ENCODE data around the gene CDH13. TPM values are rescaled to one million over a fixed set of nuclear protein-coding genes. Genes with fewer than 3 reads are reported as not detected.

Gene CDH13
- total RNA-seq, 4 donors from 2014 or later, result 3.4 to 14.8 (median 6.5) TPM

- H3K27ac ChIP-seq, result no peak overlapping the region
- TF ChIP-seq POLR2A (IDR thresholded peaks at IDR 0.05), result no peak
- TF ChIP-seq, protein P1, sequence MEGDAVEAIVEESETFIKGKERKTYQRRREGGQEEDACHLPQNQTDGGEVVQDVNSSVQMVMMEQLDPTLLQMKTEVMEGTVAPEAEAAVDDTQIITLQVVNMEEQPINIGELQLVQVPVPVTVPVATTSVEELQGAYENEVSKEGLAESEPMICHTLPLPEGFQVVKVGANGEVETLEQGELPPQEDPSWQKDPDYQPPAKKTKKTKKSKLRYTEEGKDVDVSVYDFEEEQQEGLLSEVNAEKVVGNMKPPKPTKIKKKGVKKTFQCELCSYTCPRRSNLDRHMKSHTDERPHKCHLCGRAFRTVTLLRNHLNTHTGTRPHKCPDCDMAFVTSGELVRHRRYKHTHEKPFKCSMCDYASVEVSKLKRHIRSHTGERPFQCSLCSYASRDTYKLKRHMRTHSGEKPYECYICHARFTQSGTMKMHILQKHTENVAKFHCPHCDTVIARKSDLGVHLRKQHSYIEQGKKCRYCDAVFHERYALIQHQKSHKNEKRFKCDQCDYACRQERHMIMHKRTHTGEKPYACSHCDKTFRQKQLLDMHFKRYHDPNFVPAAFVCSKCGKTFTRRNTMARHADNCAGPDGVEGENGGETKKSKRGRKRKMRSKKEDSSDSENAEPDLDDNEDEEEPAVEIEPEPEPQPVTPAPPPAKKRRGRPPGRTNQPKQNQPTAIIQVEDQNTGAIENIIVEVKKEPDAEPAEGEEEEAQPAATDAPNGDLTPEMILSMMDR (IDR thresholded peaks at IDR 0.05), result no peak
Measured at GRCh38 chr16:83004868-83005652, 378.3 kb downstream of the CDH13 start.

DNA sequence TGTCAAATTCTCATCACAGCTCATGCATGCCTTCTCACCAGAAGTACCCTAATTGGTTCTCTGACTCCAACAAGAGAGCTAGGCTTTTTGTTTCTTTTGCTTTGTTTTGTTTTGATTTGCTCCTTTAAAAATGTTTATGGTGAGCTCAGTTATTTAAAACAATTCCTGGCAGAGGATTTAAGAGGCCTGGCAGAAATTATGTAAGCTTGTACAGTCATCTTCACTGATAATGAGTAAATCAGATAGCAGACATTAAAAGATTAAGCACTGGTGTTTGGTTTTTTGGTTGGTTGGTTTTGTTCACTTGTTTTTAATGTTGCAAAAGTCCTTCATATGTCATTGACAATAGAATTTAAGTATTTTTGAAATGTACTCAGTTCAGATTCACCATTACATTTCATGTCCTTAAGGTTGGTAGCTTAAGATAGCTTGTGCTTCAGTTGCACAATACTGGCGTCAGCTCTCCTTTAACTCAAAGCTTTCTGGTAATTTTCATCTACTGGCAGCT is 378.9 kb downstream of the CDH13 start:
- no peaks in the 10 kb centered on the region for H3K9me3 ChIP-seq
- H3K27me3 ChIP-seq, result no peaks in the 10 kb centered on the region
- 51 to 61% methylated on average over 1 of the region's 1 CpG for WGBS, 2 donors
- peaks cover 10% of the 10 kb centered on the region in 2 donors for H3K4me1 ChIP-seq
- H3K36me3 ChIP-seq, result no peaks in the 10 kb centered on the region
- DNase-seq, result no peak
- TF ChIP-seq, protein P1 (IDR thresholded peaks at IDR 0.05), result no peak
- TF ChIP-seq POLR2A (IDR thresholded peaks at IDR 0.05), result no peak
- peak overlapping the region in 1 of 3 donors; percentile 35 for H3K27ac ChIP-seq
- no peak overlapping the region for H3K4me3 ChIP-seq (replicated peaks in 1 of 3)
- intact Hi-C loops (cut with DNase I), result no loop called here

More at GRCh38 chr16:83004868-83005652, 378.3 kb downstream of the CDH13 start:
- WGBS, 2 donors, result 56 to 80% methylated on average over 4 of the region's 4 CpGs
- Histone ChIP-seq H3K4me3 (replicated peaks in 1 of 3) (no peak overlapping the region), H3K4me1 (peaks cover 10% of the 10 kb centered on the region in 2 donors), H3K9me3 (no peaks in the 10 kb centered on the region), H3K36me3 (no peaks in the 10 kb centered on the region), H3K27me3 (no peaks in the 10 kb centered on the region)
- intact Hi-C loops (cut with DNase I), result no loop called here
- DNase-seq, result no peak

GRCh38 chr16:83010776-83011720 is 384.3 kb downstream of the CDH13 start:
- intact Hi-C loops (cut with DNase I), result no loop called here
- TF ChIP-seq POLR2A (IDR thresholded peaks at IDR 0.05), result no peak
- TF ChIP-seq, protein P1 (IDR thresholded peaks at IDR 0.05), result no peak
- Histone ChIP-seq H3K4me3 (replicated peaks in 1 of 3) (no peak overlapping the region), H3K27me3 (no peaks in the 10 kb centered on the region), H3K4me1 (peaks cover 0 to under 1% of the 10 kb centered on the region in 2 donors), H3K36me3 (no peaks in the 10 kb centered on the region), H3K9me3 (no peaks in the 10 kb centered on the region), H3K27ac (no peak overlapping the region)
- no peak for DNase-seq
- WGBS, 2 donors, result 85 to 93% methylated on average over 15 of the region's 15 CpGs

GRCh38 chr16:83011939-83012338 is 385.2 kb downstream of the CDH13 start:
- WGBS, 2 donors, result 86 to 92% methylated on average over 2 of the region's 2 CpGs
- Histone ChIP-seq H3K27ac (no peak overlapping the region), H3K4me3 (replicated peaks in 1 of 3) (no peak overlapping the region), H3K9me3 (no peaks in the 10 kb centered on the region), H3K27me3 (no peaks in the 10 kb centered on the region), H3K4me1 (no peaks in the 10 kb centered on the region), H3K36me3 (no peaks in the 10 kb centered on the region)
- intact Hi-C loops (cut with DNase I), result no loop called here
- TF ChIP-seq POLR2A (IDR thresholded peaks at IDR 0.05), result no peak
- TF ChIP-seq, protein P1 (IDR thresholded peaks at IDR 0.05), result no peak
- DNase-seq, result no peak

Measured in thyroid gland (tissue), 4 donors.